Gastrocnemius medialis (tissue), 4 donors: ENCODE data around the gene PSMD11.

Experiments
- CTCF ChIP-seq, 5 experiments: fragments of 450-650 bp in 3 of 5; fragments of 200-600 bp in 2 of 5; sonication (generic) in 2 of 5; IDR thresholded peaks in 4 of 5; conservative IDR thresholded peaks in 1 of 5; 1 replicate in 4 of 5; 2 replicates in 1 of 5; pipeline ENCODE4 v1.5.1; 2016 to 2019; ENCODE audit warnings: antibody characterized with exemption in 5 of 5, mild to moderate bottlenecking in 3 of 5, moderate library complexity in 3 of 5
- POLR2A ChIP-seq, 2 donors: fragments of 450-650 bp; IDR thresholded peaks; one replicate each; pipeline ENCODE4 v1.6.1; 2017; ENCODE audit warnings: antibody characterized with exemption in 2 of 2, mild to moderate bottlenecking in 2 of 2, moderate library complexity in 2 of 2

- TF ChIP-seq POLR2A (IDR thresholded peaks at IDR 0.05) (no peak), CTCF (IDR thresholded peaks at IDR 0.05 in 4 of 5, conservative IDR thresholded peaks at IDR 0.05 in 1 of 5) (no peak)
Measured at GRCh38 chr17:32523827-32524552, 79.7 kb downstream of the PSMD11 start.
